Transverse colon (tissue), 3 donors: ENCODE results near the gene ZNF385B.

Experiments
- CTCF ChIP-seq, 5 experiments: fragments of 200-600 bp in 3 of 5; fragments of 450-650 bp in 2 of 5; sonication (generic) in 3 of 5; IDR thresholded peaks; 1 replicate in 2 of 5; 2 replicates in 3 of 5; pipeline ENCODE4 v1.5.1; 2016 to 2017; ENCODE audit warnings: antibody characterized with exemption in 5 of 5, inconsistent platforms in 3 of 5, mild to moderate bottlenecking in 2 of 5, moderate library complexity in 1 of 5
- POLR2A ChIP-seq: fragments of 450-650 bp; IDR thresholded peaks from one replicate; pipeline ENCODE4 v1.6.1; 2016; ENCODE audit warnings: antibody characterized with exemption, mild to moderate bottlenecking, moderate library complexity

GRCh38 chr2:179578171-179578916 is 283.1 kb downstream of the ZNF385B start:
- no peak for TF ChIP-seq CTCF (IDR thresholded peaks at IDR 0.05)
- no peak for TF ChIP-seq POLR2A
